Fibroblast of lung (primary cell): ENCODE measurements around the gene TFIP11. TPM values are rescaled to one million over a fixed set of nuclear protein-coding genes. Genes with fewer than 3 reads are reported as not detected.

Source experiments
- DNase-seq, 2 donors: peaks; one replicate each; pipeline versions ENCODE4 v3.0.0 to v3.0.0-alpha.2; 2010; ENCODE audit warnings: low read depth in 2 of 2
- H2AFZ ChIP-seq: 2 replicates; pipeline ENCODE4 v1.5.1; 2012; ENCODE audit warnings: low read length, control low read depth, inconsistent platforms
- H3K27ac ChIP-seq: 2 replicates; pipeline ENCODE4 v1.5.1; 2011; ENCODE audit warnings: low read length, control low read depth; ENCODE audit not compliant: insufficient read depth
- H3K27me3 ChIP-seq: 2 replicates; pipeline ENCODE4 v1.5.1; 2011; ENCODE audit warnings: mild to moderate bottlenecking, low read length; ENCODE audit not compliant: control insufficient read depth, insufficient read depth
- H3K36me3 ChIP-seq: 2 replicates; pipeline ENCODE4 v1.5.1; 2011; ENCODE audit warnings: low read length; ENCODE audit not compliant: control insufficient read depth, insufficient read depth
- H3K4me1 ChIP-seq: 2 replicates; pipeline ENCODE4 v1.5.1; 2011; ENCODE audit warnings: low read length; ENCODE audit not compliant: control insufficient read depth, insufficient read depth; ENCODE audit errors: extremely low read depth
- H3K4me2 ChIP-seq: 2 replicates; pipeline ENCODE4 v1.5.1; 2011; ENCODE audit warnings: low read length, control low read depth; ENCODE audit not compliant: insufficient read depth; ENCODE audit errors: extremely low read depth
- H3K4me3 ChIP-seq, 4 experiments: fragments of 200-600 bp in 1 of 4; sonication (generic) in 1 of 4; replicated peaks in 1 of 4; 2 replicates each; pipeline ENCODE4 v1.5.1; 2011 to 2016; ENCODE audit warnings: low read length in 4 of 4, low read depth in 3 of 4, mild to moderate bottlenecking in 3 of 4, control low read depth in 2 of 4, inconsistent platforms in 1 of 4, mixed read lengths in 1 of 4; ENCODE audit not compliant: insufficient read depth in 1 of 4; ENCODE audit errors: control extremely low read depth in 1 of 4
- H3K79me2 ChIP-seq: 2 replicates; pipeline ENCODE4 v1.5.1; 2012; ENCODE audit warnings: mild to moderate bottlenecking, low read length, inconsistent platforms; ENCODE audit not compliant: control insufficient read depth, insufficient read depth
- H3K9ac ChIP-seq: 2 replicates; pipeline ENCODE4 v1.5.1; 2011; ENCODE audit warnings: mild to moderate bottlenecking, low read length, control low read depth; ENCODE audit not compliant: insufficient read depth
- H3K9me3 ChIP-seq: 2 replicates; pipeline ENCODE4 v1.5.1; 2012; ENCODE audit warnings: low read depth, low read length; ENCODE audit not compliant: control insufficient read depth, insufficient read depth
- H4K20me1 ChIP-seq: 2 replicates; pipeline ENCODE4 v1.5.1; 2011; ENCODE audit warnings: low read length; ENCODE audit not compliant: control insufficient read depth, insufficient read depth; ENCODE audit errors: extremely low read depth
- CTCF ChIP-seq, 2 donors: IDR thresholded peaks in 1 of 2; conservative IDR thresholded peaks in 1 of 2; 1 replicate in 1 of 2; 2 replicates in 1 of 2; pipeline ENCODE4 v1.5.1; 2011 to 2012; ENCODE audit warnings: low read length in 2 of 2, control low read depth in 1 of 2, inconsistent platforms in 1 of 2, low read depth in 1 of 2, mild to moderate bottlenecking in 1 of 2
- EZH2 ChIP-seq: IDR thresholded peaks from 2 replicates; pipeline ENCODE4 v1.5.1; 2012; ENCODE audit warnings: low read length, control low read depth, mild to moderate bottlenecking; ENCODE audit errors: missing control alignments
- polyA plus RNA-seq, 2 donors: library from polyadenylated mRNA; depleted of rRNA in 1 of 2; stranded (reverse) in 1 of 2; unstranded in 1 of 2; fragments of >200 nt; gene quantifications; 2 replicates each; pipeline ENCODE4 v1.2.1, GENCODE V29; 2011 to 2012; ENCODE audit warnings: missing spikeins in 1 of 2
- total RNA-seq: library from RNA; depleted of rRNA; stranded (reverse); fragments of >200 nt; gene quantifications from 2 replicates; pipeline ENCODE4 v1.2.1, GENCODE V29; 2014

Gene TFIP11
- total and polyA plus RNA-seq, 2 donors (not counting 1 experiment from before 2014, with no cell fraction given): 24.2 to 40.3 TPM

GRCh38 chr22:26517429-26517828, 5.2 kb upstream of the TFIP11 start:
- no peaks in the 10 kb centered on the region for H3K36me3 ChIP-seq
- H2AFZ ChIP-seq: no peak overlapping the region
- no peak overlapping the region for H3K9ac ChIP-seq
- H3K4me2 ChIP-seq: no peak overlapping the region
- no peaks in the 10 kb centered on the region for H3K27me3 ChIP-seq
- no peak overlapping the region for H3K4me3 ChIP-seq
- no peak for DNase-seq
- no peak overlapping the region for H3K27ac ChIP-seq
- H4K20me1 ChIP-seq: no peaks in the 10 kb centered on the region
- no peaks in the 10 kb centered on the region for H3K4me1 ChIP-seq
- no peaks in the 10 kb centered on the region for H3K79me2 ChIP-seq
- TF ChIP-seq CTCF (conservative IDR thresholded peaks at IDR 0.05 in 1 of 2, IDR thresholded peaks at IDR 0.05 in 1 of 2; ENCODE audit: low read depth in 1 of 2, low read length in 2 of 2): no peak
- no peak for TF ChIP-seq EZH2
- no peaks in the 10 kb centered on the region for H3K9me3 ChIP-seq

- H3K4me2 ChIP-seq: no peak overlapping the region
- no peak overlapping the region for H3K4me3 ChIP-seq
- no peak overlapping the region for H3K27ac ChIP-seq
- no peak overlapping the region for H2AFZ ChIP-seq
- TF ChIP-seq CTCF (conservative IDR thresholded peaks at IDR 0.05 in 1 of 2, IDR thresholded peaks at IDR 0.05 in 1 of 2; ENCODE audit: low read depth in 1 of 2, low read length in 2 of 2): no peak
- no peak overlapping the region for H3K9ac ChIP-seq
- H3K4me1 ChIP-seq: no peaks in the 10 kb centered on the region
- no peak for DNase-seq
- H3K36me3 ChIP-seq: no peaks in the 10 kb centered on the region
- peaks cover 7% of the 10 kb centered on the region for H3K79me2 ChIP-seq
- no peaks in the 10 kb centered on the region for H3K9me3 ChIP-seq
- H3K27me3 ChIP-seq: no peaks in the 10 kb centered on the region
- H4K20me1 ChIP-seq: no peaks in the 10 kb centered on the region
Measured at GRCh38 chr22:26516503-26516902, 4.2 kb upstream of the TFIP11 start.

DNA sequence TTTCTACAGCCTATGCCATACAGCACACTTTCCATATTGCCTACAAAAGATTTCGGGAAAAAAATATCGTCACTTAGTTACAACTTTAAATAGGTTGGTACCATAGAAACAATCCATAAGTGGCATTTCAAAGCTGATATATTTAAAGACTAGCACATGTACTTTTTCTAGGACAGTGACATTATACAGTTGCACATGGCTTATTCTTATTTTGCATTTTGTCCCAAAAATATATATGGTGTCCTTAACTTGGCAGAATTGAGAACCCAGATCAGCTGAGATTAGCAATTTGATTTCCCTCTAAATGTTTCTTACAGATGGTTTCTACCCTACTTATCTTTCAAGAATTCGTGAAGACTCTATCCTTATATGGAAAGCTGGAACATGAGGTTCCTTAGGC, 3.7 kb upstream of the TFIP11 start:
- H3K27me3 ChIP-seq: no peaks in the 10 kb centered on the region
- no peaks in the 10 kb centered on the region for H4K20me1 ChIP-seq
- H3K4me3 ChIP-seq: no peak overlapping the region
- H3K9ac ChIP-seq: no peak overlapping the region
- no peak for DNase-seq
- H3K36me3 ChIP-seq: no peaks in the 10 kb centered on the region
- H3K4me2 ChIP-seq: no peak overlapping the region
- peaks cover 13% of the 10 kb centered on the region for H3K79me2 ChIP-seq
- no peaks in the 10 kb centered on the region for H3K9me3 ChIP-seq
- H3K4me1 ChIP-seq: no peaks in the 10 kb centered on the region
- TF ChIP-seq EZH2 (no peak), CTCF (conservative IDR thresholded peaks at IDR 0.05 in 1 of 2, IDR thresholded peaks at IDR 0.05 in 1 of 2; ENCODE audit: low read depth in 1 of 2, low read length in 2 of 2) (no peak)
- no peak overlapping the region for H2AFZ ChIP-seq
- H3K27ac ChIP-seq: no peak overlapping the region
